H1 (cell line): ENCODE results near the gene SLC22A13. TPM values are rescaled to one million over a fixed set of nuclear protein-coding genes. Genes with fewer than 3 reads are reported as not detected.

ENCODE experiments used
- BCL11A ChIP-seq, 2 experiments: IDR thresholded peaks; one replicate each; pipeline ENCODE4 v1.6.1; 2011; ENCODE audit warnings: low read depth in 2 of 2, low read length in 2 of 2, mild to moderate bottlenecking in 2 of 2
- FOSL1 ChIP-seq: IDR thresholded peaks from 2 replicates; pipeline ENCODE4 v1.6.1; 2011; ENCODE audit warnings: mild to moderate bottlenecking, low read depth, low read length, moderate library complexity; ENCODE audit not compliant: insufficient read depth
- SAP30 ChIP-seq: fragments of 300-600 bp; sonication (generic); IDR thresholded peaks from 2 replicates; pipeline ENCODE4 v1.7.1; 2012; ENCODE audit warnings: low read length, moderate library complexity, mild to moderate bottlenecking, inconsistent platforms; ENCODE audit not compliant: insufficient read depth, insufficient replicate concordance
- TCF12 ChIP-seq: IDR thresholded peaks from 2 replicates; pipeline ENCODE4 v1.6.1; 2011; ENCODE audit warnings: low read depth, mild to moderate bottlenecking, low read length
- TEAD4 ChIP-seq: IDR thresholded peaks from 2 replicates; pipeline ENCODE4 v1.6.1; 2012; ENCODE audit warnings: low read depth, low read length, inconsistent platforms, mixed read lengths
- polyA plus RNA-seq, 7 experiments: library from polyadenylated mRNA; depleted of rRNA in 3 of 7; stranded (reverse) in 5 of 7; unstranded in 2 of 7; fragments of >200 nt in 5 of 7; fragments of 200-250 nt in 2 of 7; gene quantifications; 1 replicate in 5 of 7; 2 replicates in 1 of 7; 4 replicates in 1 of 7; pipeline versions ENCODE4 v1.2.1 to v1.2.3, GENCODE V29; 2011 to 2013; ENCODE audit warnings: missing spikeins in 2 of 7, mixed read lengths in 2 of 7
- total RNA-seq: library from RNA; stranded (reverse); fragmentation: NEBNext Ultra II Directional; extraction: Animal tissue kit (Norgen Biotek cat#: 25700); gene quantifications from 2 replicates; pipeline ENCODE4 v1.2.1, GENCODE V29; 2021

SLC22A13 gene
- total and polyA plus RNA-seq, 2 of the 8 experiments (the other 6 are each of a cell fraction or from before 2014, with no cell fraction given), result 0.05 to 0.41 TPM

DNA sequence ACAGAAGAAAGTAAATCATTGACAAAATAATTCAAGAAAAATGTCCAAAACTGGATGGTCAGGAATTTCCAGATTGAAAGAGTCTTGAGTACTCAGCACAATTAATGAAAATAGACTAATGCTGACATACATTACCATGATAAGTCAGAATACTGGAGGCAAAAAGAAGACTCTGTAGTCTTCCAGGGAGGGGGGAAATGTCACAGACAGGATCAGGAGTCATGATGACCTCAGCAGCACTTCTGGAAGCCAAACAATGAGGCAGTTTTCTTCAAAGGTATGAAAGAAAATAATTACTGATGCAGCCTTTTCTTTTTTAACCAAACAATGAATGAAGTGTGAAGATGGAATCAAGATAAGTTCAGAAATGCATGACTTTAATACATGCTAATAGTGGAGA, 30.1 kb upstream of the SLC22A13 start (continued):
- no peak for TF ChIP-seq TEAD4
- no peak for TF ChIP-seq TCF12
- no peak for TF ChIP-seq FOSL1
- TF ChIP-seq SAP30, result no peak
- no peak for TF ChIP-seq BCL11A (IDR thresholded peaks at IDR 0.05; ENCODE audit: low read depth in 2 of 2, low read length in 2 of 2)
